NCI-H510A (cell line): ENCODE measurements around the gene TMPRSS2.
"Not testable (repeated sequence)": the region's sequence is repeated elsewhere in the genome, so short reads cannot be mapped to it uniquely, and the experiment has no call there.

Experiments used
- DNase-seq: peaks from one replicate; lab custom pipeline; 2025; lab: John Stamatoyannopoulos, UW

The TMPRSS2 gene

GRCh38 chr21:41425954-41426675 is 81.8 kb downstream of the TMPRSS2 start, which contains the start of gene MX1:
MX1 (plus strand) TSS chr21:41426239; CDS start chr21:41432071, 5,832 bp downstream.
- DNase-seq, result no peak

DNA sequence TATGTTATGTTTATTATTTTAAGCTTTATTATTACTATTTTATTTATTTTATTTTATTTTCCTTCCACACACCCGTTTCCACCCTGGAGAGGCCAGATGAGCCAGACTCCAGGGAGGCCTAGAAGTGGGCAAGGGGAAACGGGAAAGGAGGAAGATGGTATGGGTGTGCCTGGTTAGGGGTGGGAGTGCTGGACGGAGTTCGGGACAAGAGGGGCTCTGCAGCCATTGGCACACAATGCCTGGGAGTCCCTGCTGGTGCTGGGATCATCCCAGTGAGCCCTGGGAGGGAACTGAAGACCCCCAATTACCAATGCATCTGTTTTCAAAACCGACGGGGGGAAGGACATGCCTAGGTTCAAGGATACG is 82.4 kb downstream of the TMPRSS2 start:
- no peak for DNase-seq

DNA sequence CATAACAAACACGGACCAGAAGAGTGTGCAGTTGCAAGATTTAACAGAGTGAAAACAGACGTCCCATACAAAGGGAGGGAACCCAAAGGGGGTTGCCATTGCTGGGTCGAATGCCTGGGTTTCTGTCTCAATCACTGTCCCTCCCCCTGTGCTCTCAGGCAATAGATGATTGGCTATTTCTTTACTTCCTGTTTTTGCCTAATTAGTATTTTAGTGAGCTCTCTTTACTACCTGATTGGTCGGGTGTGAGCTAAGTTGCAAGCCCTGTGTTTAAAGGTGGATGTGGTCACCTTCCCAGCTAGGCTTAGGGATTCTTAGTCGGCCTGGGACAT is 84.7 kb downstream of the TMPRSS2 start:
- not testable (repeated sequence) for DNase-seq

DNA sequence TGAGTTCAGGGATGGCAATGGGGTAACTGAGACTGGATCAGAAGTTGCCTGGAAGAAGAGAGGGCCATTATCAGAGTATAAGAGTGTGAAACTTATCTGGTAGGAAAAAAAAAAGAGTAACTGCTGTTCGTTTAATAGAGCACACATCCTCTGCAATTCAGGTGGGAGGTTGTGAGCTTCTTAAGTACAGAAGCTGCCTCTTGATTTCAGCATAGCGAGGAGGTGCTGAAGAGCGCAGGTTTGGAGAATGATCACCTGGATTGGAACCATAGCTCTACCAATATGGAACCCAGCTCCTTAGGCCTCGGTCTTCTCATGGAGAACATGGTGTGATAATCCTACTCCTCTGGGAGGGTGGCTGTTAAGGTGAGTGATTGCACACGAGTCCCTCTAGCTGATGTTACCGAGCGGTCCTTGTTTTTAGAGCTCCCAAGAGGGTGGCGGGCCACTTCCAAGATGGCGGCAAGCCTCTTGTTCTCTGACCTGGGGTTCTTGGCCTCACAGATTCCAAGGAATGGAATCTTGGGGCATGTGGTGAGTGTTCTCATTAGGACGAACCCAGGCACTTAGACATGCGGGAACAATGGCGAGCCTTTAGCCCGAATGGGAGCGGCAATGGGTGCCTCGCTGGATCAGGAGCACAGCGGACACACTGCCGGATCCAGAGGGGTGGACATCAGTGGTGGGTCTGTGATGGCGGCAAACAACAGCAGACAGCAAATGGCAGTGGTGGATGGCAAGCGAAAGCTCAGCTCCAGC is 85.2 kb downstream of the TMPRSS2 start:
- DNase-seq, result no peak

- not testable (repeated sequence) for DNase-seq
Measured at GRCh38 chr21:41420998-41421397, 87.0 kb downstream of the TMPRSS2 start.

- DNase-seq, result peak; percentile 56
Measured at GRCh38 chr21:41419921-41420862, 87.8 kb downstream of the TMPRSS2 start.

GRCh38 chr21:41418956-41419680 is 88.8 kb downstream of the TMPRSS2 start:
- DNase-seq, result no peak

DNA sequence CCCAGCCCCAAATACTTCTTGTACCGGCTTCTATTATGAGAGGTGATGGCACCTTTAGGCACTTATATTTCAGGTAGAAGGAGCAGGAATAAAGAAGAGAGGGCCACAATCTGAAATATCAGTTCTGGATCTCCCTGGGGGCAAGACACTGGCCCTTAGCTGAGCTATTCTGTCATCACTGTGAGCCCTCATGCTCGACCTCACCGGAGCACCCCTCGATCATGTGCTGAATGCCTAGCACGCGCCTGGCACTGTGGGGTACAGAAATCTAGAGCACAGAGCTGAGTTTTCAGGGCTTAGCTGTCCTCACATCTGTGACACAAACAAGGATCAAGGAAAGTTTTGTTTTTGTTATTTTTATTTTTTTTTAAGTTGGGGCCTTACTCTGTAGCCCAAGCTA is 89.6 kb downstream of the TMPRSS2 start:
- DNase-seq, result no peak

- DNase-seq, result not testable (repeated sequence)
Measured at GRCh38 chr21:41417505-41417904, 90.5 kb downstream of the TMPRSS2 start.
